ENCODE measurements around the gene RNF212B. TPM values are rescaled to one million over a fixed set of nuclear protein-coding genes. Genes with fewer than 3 reads are reported as not detected.

The RNF212B gene
- total RNA-seq, 1 experiment from 2014 or later = not detected

DNA sequence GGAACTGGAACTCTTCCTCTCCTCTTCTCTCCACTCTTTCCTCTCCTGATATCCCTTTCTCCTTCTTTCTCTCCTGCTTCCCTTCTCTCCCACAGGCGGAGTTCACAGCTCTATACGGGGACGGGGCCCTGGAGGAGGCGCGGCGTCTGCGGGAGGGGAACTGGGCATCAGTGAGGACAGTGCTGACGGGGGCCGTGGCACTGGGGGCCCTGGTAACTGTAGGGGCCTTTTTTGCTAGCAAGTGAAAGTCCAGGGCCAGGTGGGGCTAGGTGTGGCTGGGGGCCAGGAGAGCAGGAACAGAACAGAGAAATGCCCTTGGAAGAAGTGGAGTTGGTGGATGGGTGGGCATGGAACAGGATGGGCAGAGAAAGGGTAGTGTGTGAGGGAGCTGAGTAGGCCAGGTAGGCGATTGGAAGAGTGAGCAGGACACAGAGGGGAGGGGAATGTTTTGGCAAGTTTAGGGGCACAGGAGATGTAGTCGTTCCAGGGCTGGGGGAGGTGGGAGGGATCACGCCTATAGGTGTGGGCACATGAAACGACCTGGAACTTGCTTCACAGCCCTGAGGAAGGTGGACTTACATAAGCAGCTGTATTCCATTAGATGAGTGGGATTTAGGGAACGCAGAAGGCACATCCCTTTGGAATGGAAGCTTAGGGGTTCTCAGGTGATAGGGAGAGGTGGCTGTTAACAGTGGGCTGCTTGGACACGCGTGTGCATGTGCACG, 71.1 kb downstream of the RNF212B start:
- no peaks in the 10 kb centered on the region for H3K27me3 ChIP-seq (ENCODE audit: control insufficient read depth, insufficient read depth, low read length)
- in situ Hi-C loops (cut with HindIII; ENCODE audit: low pct_unique_long_range_greater_than_20kb, low sequenced_read_pairs) = no loop called here
- ATAC-seq (no peak), DNase-seq (ENCODE audit: low read depth, low spot score) (no peak)
- no peaks in the 10 kb centered on the region for H3K9me3 ChIP-seq (ENCODE audit: control insufficient read depth, insufficient read depth, low read depth, low read length)
- CTCF ChIA-PET = no interaction called here
- BruUV-seq (replicated peaks) = TSS peak; percentile 47
- intact Hi-C loops (cut with micrococcal nuclease; ENCODE audit: unreplicated experiment) = no loop called here
- H3K4me3 ChIP-seq (ENCODE audit: low read depth in 2 of 2, low read length in 2 of 2) = no peak overlapping the region
- H3K4me1 ChIP-seq (ENCODE audit: control insufficient read depth, insufficient read depth, low read length) = peaks cover 16% of the 10 kb centered on the region
- H3K36me3 ChIP-seq (ENCODE audit: control insufficient read depth, insufficient read depth, low read length) = peaks cover 5% of the 10 kb centered on the region
- POLR2A ChIA-PET = no interaction called here
- no peak for TF ChIP-seq SIN3A (IDR thresholded peaks at IDR 0.05; ENCODE audit: borderline replicate concordance, insufficient read depth, low read depth, low read length)
- TF ChIP-seq POLR2AphosphoS5 (IDR thresholded peaks at IDR 0.05; ENCODE audit: low read depth, low read length) = no peak
- no peak for TF ChIP-seq TCF7L2 (IDR thresholded peaks at IDR 0.05; ENCODE audit: low read depth, low read length)
- TF ChIP-seq, protein P1, sequence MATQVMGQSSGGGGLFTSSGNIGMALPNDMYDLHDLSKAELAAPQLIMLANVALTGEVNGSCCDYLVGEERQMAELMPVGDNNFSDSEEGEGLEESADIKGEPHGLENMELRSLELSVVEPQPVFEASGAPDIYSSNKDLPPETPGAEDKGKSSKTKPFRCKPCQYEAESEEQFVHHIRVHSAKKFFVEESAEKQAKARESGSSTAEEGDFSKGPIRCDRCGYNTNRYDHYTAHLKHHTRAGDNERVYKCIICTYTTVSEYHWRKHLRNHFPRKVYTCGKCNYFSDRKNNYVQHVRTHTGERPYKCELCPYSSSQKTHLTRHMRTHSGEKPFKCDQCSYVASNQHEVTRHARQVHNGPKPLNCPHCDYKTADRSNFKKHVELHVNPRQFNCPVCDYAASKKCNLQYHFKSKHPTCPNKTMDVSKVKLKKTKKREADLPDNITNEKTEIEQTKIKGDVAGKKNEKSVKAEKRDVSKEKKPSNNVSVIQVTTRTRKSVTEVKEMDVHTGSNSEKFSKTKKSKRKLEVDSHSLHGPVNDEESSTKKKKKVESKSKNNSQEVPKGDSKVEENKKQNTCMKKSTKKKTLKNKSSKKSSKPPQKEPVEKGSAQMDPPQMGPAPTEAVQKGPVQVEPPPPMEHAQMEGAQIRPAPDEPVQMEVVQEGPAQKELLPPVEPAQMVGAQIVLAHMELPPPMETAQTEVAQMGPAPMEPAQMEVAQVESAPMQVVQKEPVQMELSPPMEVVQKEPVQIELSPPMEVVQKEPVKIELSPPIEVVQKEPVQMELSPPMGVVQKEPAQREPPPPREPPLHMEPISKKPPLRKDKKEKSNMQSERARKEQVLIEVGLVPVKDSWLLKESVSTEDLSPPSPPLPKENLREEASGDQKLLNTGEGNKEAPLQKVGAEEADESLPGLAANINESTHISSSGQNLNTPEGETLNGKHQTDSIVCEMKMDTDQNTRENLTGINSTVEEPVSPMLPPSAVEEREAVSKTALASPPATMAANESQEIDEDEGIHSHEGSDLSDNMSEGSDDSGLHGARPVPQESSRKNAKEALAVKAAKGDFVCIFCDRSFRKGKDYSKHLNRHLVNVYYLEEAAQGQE (IDR thresholded peaks at IDR 0.05; ENCODE audit: insufficient read depth in 1 of 2, low read depth in 2 of 2, low read length in 1 of 2) = no peak
- TF ChIP-seq, protein P2, sequence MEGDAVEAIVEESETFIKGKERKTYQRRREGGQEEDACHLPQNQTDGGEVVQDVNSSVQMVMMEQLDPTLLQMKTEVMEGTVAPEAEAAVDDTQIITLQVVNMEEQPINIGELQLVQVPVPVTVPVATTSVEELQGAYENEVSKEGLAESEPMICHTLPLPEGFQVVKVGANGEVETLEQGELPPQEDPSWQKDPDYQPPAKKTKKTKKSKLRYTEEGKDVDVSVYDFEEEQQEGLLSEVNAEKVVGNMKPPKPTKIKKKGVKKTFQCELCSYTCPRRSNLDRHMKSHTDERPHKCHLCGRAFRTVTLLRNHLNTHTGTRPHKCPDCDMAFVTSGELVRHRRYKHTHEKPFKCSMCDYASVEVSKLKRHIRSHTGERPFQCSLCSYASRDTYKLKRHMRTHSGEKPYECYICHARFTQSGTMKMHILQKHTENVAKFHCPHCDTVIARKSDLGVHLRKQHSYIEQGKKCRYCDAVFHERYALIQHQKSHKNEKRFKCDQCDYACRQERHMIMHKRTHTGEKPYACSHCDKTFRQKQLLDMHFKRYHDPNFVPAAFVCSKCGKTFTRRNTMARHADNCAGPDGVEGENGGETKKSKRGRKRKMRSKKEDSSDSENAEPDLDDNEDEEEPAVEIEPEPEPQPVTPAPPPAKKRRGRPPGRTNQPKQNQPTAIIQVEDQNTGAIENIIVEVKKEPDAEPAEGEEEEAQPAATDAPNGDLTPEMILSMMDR (IDR thresholded peaks at IDR 0.05) = no peak
- H3K27ac ChIP-seq (ENCODE audit: low read length) = no peak overlapping the region

DNA sequence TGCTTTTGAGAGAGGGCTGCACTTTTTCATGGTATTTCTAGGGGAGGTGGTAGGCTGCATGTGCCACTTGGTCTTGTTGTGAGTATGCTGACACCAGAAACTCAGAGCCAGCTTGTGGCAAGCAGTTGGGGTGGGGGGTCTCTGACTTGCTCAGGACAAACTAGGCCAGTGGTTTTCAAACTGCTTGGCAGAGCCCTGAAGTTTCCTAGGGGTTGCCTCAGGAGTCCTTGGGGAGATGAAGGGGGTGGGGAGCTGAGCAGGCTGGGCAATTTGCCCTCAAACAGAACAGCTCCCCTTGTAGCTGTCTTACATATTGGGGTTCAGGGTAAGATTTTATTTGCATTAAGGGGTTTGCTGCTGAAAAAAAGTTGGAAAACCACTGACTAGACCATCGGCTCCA, 72.8 kb downstream of the RNF212B start:
- Histone ChIP-seq H3K27me3 (ENCODE audit: control insufficient read depth, insufficient read depth, low read length) (no peaks in the 10 kb centered on the region), H3K36me3 (ENCODE audit: control insufficient read depth, insufficient read depth, low read length) (peaks cover 5% of the 10 kb centered on the region), H3K4me3 (ENCODE audit: low read depth in 2 of 2, low read length in 2 of 2) (no peak overlapping the region), H3K9me3 (ENCODE audit: control insufficient read depth, insufficient read depth, low read depth, low read length) (no peaks in the 10 kb centered on the region), H3K27ac (ENCODE audit: low read length) (no peak overlapping the region), H3K4me1 (ENCODE audit: control insufficient read depth, insufficient read depth, low read length) (peaks cover 16% of the 10 kb centered on the region)
- no TSS peak for BruUV-seq (replicated peaks)
- no peak for ATAC-seq
- POLR2A ChIA-PET = no interaction called here
- intact Hi-C loops (cut with micrococcal nuclease; ENCODE audit: unreplicated experiment) = no loop called here
- TF ChIP-seq SIN3A (IDR thresholded peaks at IDR 0.05; ENCODE audit: borderline replicate concordance, insufficient read depth, low read depth, low read length) (no peak), POLR2AphosphoS5 (IDR thresholded peaks at IDR 0.05; ENCODE audit: low read depth, low read length) (no peak), TCF7L2 (IDR thresholded peaks at IDR 0.05; ENCODE audit: low read depth, low read length) (no peak)
- TF ChIP-seq, protein P2 (IDR thresholded peaks at IDR 0.05) = no peak
- TF ChIP-seq, protein P1 (IDR thresholded peaks at IDR 0.05; ENCODE audit: insufficient read depth in 1 of 2, low read depth in 2 of 2, low read length in 1 of 2) = no peak
- in situ Hi-C loops (cut with HindIII; ENCODE audit: low pct_unique_long_range_greater_than_20kb, low sequenced_read_pairs) = no loop called here
- CTCF ChIA-PET = no interaction called here
- DNase-seq (ENCODE audit: low read depth, low spot score) = no peak

All from Panc1 (cell line).